Measurements from ENCODE around the gene EPGN. TPM values are rescaled to one million over a fixed set of nuclear protein-coding genes. Genes with fewer than 3 reads are reported as not detected.

EPGN gene
- total RNA-seq, 1 experiment from 2014 or later = not detected

GRCh38 chr4:74267998-74268606 is 40.2 kb upstream of the EPGN start:
- POLR2A ChIA-PET (ENCODE audit: low non-redundant PET) = no interaction called here
- no peak for DNase-seq (ENCODE audit: low spot score)
- intact Hi-C loops (cut with micrococcal nuclease; ENCODE audit: unreplicated experiment) = no loop called here

GRCh38 chr4:74268643-74269042 is 39.6 kb upstream of the EPGN start:
- ChIA-PET CTCF (no interaction called here), POLR2A (ENCODE audit: low non-redundant PET) (no interaction called here)
- H3K27me3 ChIP-seq (replicated peaks; ENCODE audit: insufficient read depth, low read depth, low read length, poor library complexity) = no peaks in the 10 kb centered on the region
- BruUV-seq (replicated peaks) = no TSS peak
- no peak for DNase-seq (ENCODE audit: low spot score)
- no peaks in the 10 kb centered on the region for H3K9me3 ChIP-seq (ENCODE audit: low read depth, low read length, poor library complexity, severe bottlenecking)
- TF ChIP-seq EZH2 (IDR thresholded peaks at IDR 0.05; ENCODE audit: borderline replicate concordance, low read depth, low read length, poor library complexity, severe bottlenecking) (no peak), CTCF (conservative IDR thresholded peaks at IDR 0.05; ENCODE audit: low read depth, low read length) (no peak)
- intact Hi-C loops (cut with micrococcal nuclease; ENCODE audit: unreplicated experiment) = no loop called here
- H3K4me3 ChIP-seq (ENCODE audit: low read depth, low read length, poor library complexity, severe bottlenecking) = no peak overlapping the region
- H3K4me1 ChIP-seq (ENCODE audit: insufficient read depth, low read length, poor library complexity, severe bottlenecking) = no peaks in the 10 kb centered on the region
- no peaks in the 10 kb centered on the region for H3K36me3 ChIP-seq (ENCODE audit: insufficient read depth, low read length, poor library complexity, severe bottlenecking)
- H3K27ac ChIP-seq (ENCODE audit: low read depth, low read length, poor library complexity, severe bottlenecking) = no peak overlapping the region

More at GRCh38 chr4:74267998-74268606, 40.2 kb upstream of the EPGN start:
- BruUV-seq (replicated peaks) = no TSS peak
- Histone ChIP-seq H3K27me3 (replicated peaks; ENCODE audit: insufficient read depth, low read depth, low read length, poor library complexity) (no peaks in the 10 kb centered on the region), H3K9me3 (ENCODE audit: low read depth, low read length, poor library complexity, severe bottlenecking) (no peaks in the 10 kb centered on the region), H3K36me3 (ENCODE audit: insufficient read depth, low read length, poor library complexity, severe bottlenecking) (no peaks in the 10 kb centered on the region), H3K27ac (ENCODE audit: low read depth, low read length, poor library complexity, severe bottlenecking) (no peak overlapping the region), H3K4me1 (ENCODE audit: insufficient read depth, low read length, poor library complexity, severe bottlenecking) (no peaks in the 10 kb centered on the region), H3K4me3 (ENCODE audit: low read depth, low read length, poor library complexity, severe bottlenecking) (no peak overlapping the region)
- CTCF ChIA-PET = no interaction called here
- TF ChIP-seq CTCF (conservative IDR thresholded peaks at IDR 0.05; ENCODE audit: low read depth, low read length) = no peak
- no peak for TF ChIP-seq EZH2 (IDR thresholded peaks at IDR 0.05; ENCODE audit: borderline replicate concordance, low read depth, low read length, poor library complexity, severe bottlenecking)

- Histone ChIP-seq H3K36me3 (ENCODE audit: insufficient read depth, low read length, poor library complexity, severe bottlenecking) (no peaks in the 10 kb centered on the region), H3K4me1 (ENCODE audit: insufficient read depth, low read length, poor library complexity, severe bottlenecking) (no peaks in the 10 kb centered on the region), H3K4me3 (ENCODE audit: low read depth, low read length, poor library complexity, severe bottlenecking) (no peak overlapping the region), H3K9me3 (ENCODE audit: low read depth, low read length, poor library complexity, severe bottlenecking) (no peaks in the 10 kb centered on the region), H3K27ac (ENCODE audit: low read depth, low read length, poor library complexity, severe bottlenecking) (no peak overlapping the region), H3K27me3 (replicated peaks; ENCODE audit: insufficient read depth, low read depth, low read length, poor library complexity) (no peaks in the 10 kb centered on the region)
- BruUV-seq (replicated peaks) = no TSS peak
- no peak for DNase-seq (ENCODE audit: low spot score)
- intact Hi-C loops (cut with micrococcal nuclease; ENCODE audit: unreplicated experiment) = no loop called here
- ChIA-PET POLR2A (ENCODE audit: low non-redundant PET) (no interaction called here), CTCF (no interaction called here)
- TF ChIP-seq CTCF (conservative IDR thresholded peaks at IDR 0.05; ENCODE audit: low read depth, low read length) (no peak), EZH2 (IDR thresholded peaks at IDR 0.05; ENCODE audit: borderline replicate concordance, low read depth, low read length, poor library complexity, severe bottlenecking) (no peak)
Measured at GRCh38 chr4:74278490-74278889, 29.8 kb upstream of the EPGN start.
